HG02970 (cell line): ENCODE data around the gene HOXC9.

Source experiments
- ATAC-seq: cut with Tn5 transposase; IDR thresholded peaks from one replicate; pipeline ENCODE4 v1.9.1; 2021; ENCODE audit warnings: mild to moderate bottlenecking, moderate library complexity, moderate number of reproducible peaks; ENCODE audit not compliant: unreplicated experiment, low FRiP score

HOXC9 gene

GRCh38 chr12:53998900-53999236, 1.1 kb upstream of the HOXC9 start:
- ATAC-seq = no peak

DNA sequence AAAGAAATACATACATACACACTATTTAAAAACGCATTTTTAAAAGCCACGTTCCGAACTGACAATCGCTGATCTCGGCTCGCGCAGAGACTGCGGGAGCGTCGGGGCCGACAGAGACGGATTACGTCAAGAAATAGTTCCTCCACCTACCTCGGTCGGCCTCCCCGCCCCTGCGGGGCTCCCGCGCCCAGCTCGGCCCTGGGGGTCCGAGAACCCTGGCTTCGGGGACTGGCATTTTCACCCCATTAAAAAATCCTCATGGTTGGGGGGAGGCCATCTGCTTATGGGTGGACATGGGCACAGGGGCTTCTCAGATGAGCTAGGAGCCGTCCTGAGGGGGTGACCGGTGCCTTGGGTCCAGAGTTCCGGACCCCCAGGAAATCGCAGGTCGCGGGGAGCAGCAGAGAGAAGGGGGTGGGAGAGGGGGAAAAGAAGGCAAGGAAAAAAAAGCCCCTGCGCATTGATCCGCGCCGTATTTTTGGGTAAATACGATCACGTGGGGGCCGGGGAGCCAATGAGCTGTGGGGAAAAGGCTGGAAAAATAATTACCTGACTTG, 324 bp upstream of the HOXC9 start:
- ATAC-seq = no peak

DNA sequence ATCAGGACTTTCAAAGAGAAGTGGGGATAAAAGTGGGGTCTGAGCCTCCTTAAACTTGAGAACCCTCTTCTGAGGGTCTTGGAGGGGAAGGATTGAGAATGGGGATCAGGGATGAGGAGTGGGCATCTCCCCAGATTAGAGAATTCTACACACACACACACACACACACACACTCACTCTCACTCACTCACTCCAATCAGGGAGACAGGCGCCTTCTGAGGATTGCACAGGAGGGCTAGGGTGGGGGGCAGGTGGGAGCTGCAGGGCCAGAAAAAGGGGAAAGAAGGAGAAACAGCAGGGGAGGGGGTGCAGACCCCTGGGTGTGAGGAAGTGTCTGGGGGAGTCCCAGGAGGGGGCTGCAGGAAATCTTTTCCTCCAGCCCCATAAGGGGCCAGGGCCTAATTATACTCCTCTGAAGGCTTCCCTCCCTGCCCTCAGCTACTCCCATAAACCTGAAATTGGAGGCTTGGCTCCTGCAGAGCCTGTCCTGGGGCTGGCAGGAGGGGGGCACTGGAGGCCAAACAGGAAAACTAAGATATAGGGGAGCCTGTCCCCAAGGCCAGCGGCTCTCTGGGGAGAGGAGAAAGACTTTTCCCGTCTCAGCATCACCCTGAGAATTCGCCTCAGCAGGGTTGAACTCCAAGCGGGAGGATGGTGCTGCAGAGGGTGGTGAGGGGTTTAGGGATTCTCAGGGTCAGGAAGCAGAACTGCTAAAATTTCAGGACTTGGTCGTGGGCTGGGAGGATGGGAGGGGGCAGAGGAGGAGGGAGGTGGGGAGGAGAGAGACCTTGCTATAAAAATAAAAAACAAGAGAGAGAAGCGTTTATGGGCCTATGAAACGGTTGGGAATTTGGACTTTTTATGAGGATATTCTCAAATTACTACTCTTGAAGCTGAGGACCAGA, 1.6 kb downstream of the HOXC9 start:
- ATAC-seq = no peak

GRCh38 chr12:54002278-54002914, 2.4 kb downstream of the HOXC9 start:
- ATAC-seq = no peak

DNA sequence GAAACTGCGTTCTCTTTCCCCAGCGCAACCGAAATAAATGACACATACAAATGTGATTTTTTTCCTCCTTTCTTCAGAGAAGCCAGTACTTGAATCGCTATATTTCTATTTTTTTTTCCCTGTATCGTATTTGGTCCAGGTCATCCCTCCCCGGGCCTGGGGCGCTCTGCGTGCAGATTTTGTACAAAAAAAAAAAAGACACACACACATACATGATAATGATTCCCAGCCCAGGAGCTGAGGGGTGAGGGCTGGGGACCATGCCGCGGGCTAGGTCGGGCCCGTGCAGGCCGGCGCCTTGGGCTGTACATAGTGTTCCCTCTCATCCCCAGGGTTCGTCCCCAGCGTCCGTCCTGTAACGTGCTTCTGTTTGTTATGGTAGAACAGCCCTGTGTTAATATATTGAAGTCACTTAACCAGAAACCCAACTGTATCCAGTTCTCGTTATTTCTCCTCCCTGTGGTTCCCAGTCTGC, 3.0 kb downstream of the HOXC9 start:
- ATAC-seq = no peak

GRCh38 chr12:54003625-54004024, 3.7 kb downstream of the HOXC9 start:
- ATAC-seq = no peak

GRCh38 chr12:54004063-54004840, 4.3 kb downstream of the HOXC9 start:
- no peak for ATAC-seq

DNA sequence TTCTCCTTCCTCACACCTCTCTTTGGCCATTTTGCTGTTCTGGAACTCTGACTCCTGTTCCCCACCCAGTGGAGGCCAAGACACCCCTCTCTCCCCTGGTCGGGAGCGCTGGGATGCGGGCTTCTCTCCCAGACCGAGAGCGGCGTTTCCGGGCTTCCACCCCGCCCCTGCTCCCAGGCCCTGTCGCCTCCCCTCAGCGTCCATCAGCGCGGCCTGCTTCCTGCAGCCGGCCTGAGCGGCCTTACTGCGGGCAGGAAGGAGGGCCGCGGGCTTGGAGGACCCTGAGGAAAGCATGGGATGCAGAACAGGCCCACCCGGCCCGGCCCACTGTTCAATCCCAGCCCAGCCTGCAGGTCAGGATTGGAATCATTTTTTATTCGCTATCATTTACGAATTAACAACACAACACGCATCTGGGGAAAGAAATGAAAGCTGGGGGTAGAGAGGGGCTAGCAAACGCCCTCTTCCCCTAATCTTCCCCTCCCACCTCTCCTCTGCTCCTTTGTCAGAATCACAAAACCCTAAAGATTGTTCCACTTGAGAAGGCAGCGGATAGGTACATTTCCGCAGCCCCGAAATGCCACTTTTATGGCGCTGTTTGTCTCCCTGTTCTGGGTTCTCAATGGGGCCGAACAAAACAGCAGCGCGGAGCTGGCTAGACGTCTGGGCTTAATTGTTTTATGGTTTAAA, 5.0 kb downstream of the HOXC9 start:
- no peak for ATAC-seq

- ATAC-seq = no peak
These were observed 5.5 kb downstream of the HOXC9 start for GRCh38 chr12:54005531-54005852.

- ATAC-seq = no peak
These were observed 6.0 kb downstream of the HOXC9 start for GRCh38 chr12:54005853-54006558.

DNA sequence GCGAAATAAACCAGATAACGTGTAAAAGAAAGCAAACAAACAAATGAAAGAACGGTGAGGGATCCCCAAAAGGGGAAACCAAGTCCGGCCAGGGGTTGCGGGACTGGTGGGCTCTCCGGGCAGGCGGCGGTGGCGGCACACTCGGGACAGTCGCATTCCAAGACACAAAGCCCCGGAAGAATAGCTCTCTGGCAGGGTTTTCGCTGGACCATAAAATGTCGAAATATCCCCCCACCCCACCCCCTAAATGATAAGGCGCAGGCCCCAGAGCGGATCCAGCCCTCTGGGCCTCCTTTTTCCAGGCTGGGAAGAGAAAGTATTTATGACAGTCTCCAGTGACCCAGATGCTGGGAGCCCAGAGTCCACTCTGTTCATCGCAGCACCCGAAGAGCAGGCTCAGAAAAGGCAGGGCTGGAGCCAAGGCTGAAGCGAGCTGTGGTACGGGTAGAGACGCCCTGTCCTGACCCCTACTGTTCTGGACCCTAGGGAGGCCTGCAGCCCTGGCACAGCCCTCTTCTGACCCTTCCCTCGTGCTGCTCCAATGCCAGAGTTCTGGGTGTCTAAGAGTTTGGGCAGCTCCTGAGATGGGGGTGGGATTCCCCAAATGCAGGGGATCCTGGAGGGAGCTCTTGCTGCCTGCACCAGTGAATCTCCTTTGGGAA, 6.7 kb downstream of the HOXC9 start:
- no peak for ATAC-seq

DNA sequence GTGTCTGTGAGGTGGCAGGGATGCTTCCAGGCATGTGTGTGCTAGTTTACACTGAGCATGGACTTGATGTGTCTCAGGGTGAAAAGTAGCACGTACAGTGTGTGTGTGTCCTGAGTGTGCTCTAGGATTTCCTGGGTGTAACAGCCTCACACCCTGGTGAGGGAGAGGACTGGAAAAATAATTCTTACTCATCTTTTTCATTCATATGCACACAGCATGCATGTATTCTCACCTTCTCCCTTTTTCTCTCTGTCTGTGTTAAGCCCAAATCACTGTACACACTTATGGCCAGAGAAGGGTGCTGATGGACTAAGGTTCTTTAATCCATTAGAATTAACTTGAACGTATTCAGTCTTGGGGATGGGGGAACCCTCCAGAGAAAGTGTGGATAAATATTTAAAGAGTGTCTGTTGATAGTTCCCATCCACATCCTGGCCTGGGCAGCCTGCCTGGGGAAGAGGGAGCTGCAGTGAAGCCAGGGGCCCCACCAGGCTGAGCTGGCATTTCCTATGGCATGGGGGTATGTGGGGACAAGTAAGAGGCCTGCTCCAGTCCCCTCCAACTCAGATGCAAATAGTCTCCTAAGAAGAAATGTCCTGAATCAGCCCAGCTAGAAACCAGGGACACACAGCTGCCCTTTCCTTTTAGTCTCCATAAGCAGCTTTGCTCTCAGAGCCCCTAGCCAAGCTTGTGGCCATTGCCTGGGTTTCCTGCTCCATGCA, 7.7 kb downstream of the HOXC9 start:
- ATAC-seq = no peak

DNA sequence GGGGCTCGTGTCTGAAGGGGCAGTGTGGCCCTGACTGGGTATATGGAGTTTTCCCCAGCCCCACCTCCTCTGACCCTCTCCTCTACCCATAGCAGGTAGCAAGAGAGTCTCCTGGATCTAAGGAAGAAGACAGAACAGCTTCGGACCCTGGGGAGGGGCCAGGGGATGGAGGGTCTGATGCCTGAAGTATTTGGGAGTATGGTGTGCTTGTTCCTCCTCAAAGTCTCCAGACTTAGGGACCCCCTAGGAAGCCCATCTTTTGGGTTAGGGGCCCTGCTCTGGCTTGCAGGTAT, 8.2 kb downstream of the HOXC9 start:
- no peak for ATAC-seq

- ATAC-seq = no peak
These were observed 9.5 kb downstream of the HOXC9 start for GRCh38 chr12:54009171-54010052.

GRCh38 chr12:54010053-54010971, 10.4 kb downstream of the HOXC9 start:
- no peak for ATAC-seq

DNA sequence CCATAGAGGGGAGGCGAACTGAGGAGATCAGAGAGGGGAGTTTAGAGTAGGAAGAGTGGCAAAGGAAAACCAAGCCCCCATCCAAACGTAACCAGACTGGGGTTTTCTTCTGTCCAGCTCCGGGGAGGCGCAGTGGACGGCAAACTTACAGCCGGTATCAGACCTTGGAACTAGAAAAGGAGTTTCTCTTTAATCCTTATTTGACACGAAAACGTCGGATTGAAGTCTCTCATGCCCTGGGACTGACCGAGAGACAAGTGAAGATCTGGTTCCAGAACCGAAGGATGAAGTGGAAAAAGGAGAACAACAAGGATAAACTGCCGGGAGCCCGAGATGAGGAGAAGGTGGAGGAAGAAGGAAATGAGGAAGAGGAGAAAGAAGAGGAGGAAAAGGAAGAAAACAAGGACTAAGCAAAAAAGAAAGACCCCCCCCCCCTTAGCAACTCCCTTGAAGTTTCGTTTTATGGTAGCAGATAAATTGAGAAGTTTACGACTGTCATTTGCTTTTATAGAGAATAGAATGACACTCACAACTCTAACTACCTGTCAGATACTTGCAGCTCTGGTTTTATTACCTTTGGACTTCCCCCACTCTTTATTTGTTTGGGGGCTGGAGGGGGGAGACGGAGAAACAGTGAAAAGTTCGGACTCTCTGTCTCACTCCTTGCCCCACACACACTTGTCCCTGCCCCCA, 11.2 kb downstream of the HOXC9 start:
- no peak for ATAC-seq
